GM23248 (cell line): ENCODE data around the gene HES4.

Experiments used
- EZH2 ChIP-seq: fragments of 200-600 bp; sonication (generic); IDR thresholded peaks from 2 replicates; pipeline ENCODE4 v1.6.1; 2018; ENCODE audit warnings: antibody characterized with exemption, mild to moderate bottlenecking; ENCODE audit not compliant: insufficient read depth, poor library complexity, severe bottlenecking
- EZH2phosphoT487 ChIP-seq: fragments of 200-600 bp; sonication (generic); IDR thresholded peaks from 2 replicates; pipeline ENCODE4 v1.6.1; 2018; ENCODE audit warnings: antibody characterized with exemption, moderate library complexity, mild to moderate bottlenecking, low read depth; ENCODE audit not compliant: insufficient read depth

DNA sequence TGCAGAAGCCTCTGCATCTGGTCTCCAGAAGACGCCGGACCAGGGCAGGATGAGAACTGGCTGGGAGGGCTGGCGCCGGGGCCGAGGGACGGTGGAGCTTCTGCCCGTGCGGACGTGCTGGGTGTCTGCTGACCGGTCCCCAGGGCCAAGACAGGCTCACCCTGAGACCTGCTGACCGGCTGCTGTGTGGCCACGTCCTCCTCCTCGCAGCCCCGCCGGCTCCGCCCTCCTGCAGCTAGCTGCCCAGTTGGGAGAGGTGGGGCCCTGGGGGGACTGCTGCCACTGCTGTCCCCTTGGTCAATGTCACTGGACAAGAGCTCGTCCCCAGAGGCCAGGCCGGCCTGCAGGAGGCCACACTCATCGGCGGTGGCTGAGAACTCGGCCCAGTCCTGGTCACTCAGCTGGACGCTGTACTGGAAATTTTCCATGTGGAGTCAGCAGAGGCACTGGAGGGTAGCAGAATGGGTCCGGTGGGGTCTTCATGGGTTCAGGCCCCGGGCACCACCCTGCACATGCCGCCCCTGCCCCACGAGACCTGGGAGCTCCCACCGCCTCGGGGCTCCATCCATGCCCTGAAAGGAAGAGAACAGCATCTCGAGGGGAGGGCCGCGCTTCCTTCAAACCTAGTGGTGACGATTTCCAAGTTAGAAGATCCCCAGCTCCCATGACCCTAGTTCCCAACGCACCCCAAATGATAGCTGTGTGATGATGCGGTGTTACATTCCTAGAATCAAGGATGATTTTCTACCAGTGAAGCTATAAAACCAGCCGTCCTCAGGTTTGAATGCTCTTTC lies 19.1 kb downstream of the HES4 start:
- no peak for TF ChIP-seq EZH2
- TF ChIP-seq EZH2phosphoT487 = no peak
